OCI-LY3 (cell line): Measurements from ENCODE around the gene ZNF423.

ENCODE experiments used
- H2AFZ ChIP-seq: fragments of 200-600, 300-600 bp; shearing (Covaris generic); 2 replicates; pipeline ENCODE4 v1.6.0; 2014; ENCODE audit warnings: antibody characterized with exemption, low read depth, low read length
- H3K27ac ChIP-seq: fragments of 200-600, 300-600 bp; sonication (generic); 2 replicates; pipeline ENCODE4 v1.5.1; 2014; ENCODE audit warnings: mild to moderate bottlenecking, low read length, moderate library complexity, mixed read lengths
- H3K27me3 ChIP-seq: fragments of 200-600, 300-600 bp; sonication (generic); 2 replicates; pipeline ENCODE4 v1.6.1; 2014; ENCODE audit warnings: low read depth, low read length, mixed read lengths
- H3K36me3 ChIP-seq: fragments of 200-600, 300-600 bp; sonication (generic); replicated peaks from 2 replicates; pipeline ENCODE3; 2014; ENCODE audit warnings: low read depth, low read length, mixed read lengths
- H3K4me1 ChIP-seq: fragments of 300-600, 200-600 bp; sonication (generic); 2 replicates; pipeline ENCODE4 v1.6.1; 2014; ENCODE audit warnings: low read length, mixed read lengths
- H3K4me2 ChIP-seq: fragments of 200-600, 300-600 bp; sonication (generic); 2 replicates; pipeline ENCODE4 v1.6.1; 2014; ENCODE audit warnings: low read length, mixed read lengths
- H3K4me3 ChIP-seq: fragments of 300-600, 200-600 bp; sonication (generic); 2 replicates; pipeline ENCODE4 v1.5.1; 2014; ENCODE audit warnings: antibody characterized with exemption, mild to moderate bottlenecking, low read length, moderate library complexity
- H3K79me2 ChIP-seq: fragments of 300-600, 200-600 bp; shearing (Covaris generic); 2 replicates; pipeline ENCODE4 v1.6.1; 2014; ENCODE audit warnings: mild to moderate bottlenecking, low read length, mixed read lengths
- H3K9ac ChIP-seq: fragments of 300-600, 200-600 bp; shearing (Covaris generic); 2 replicates; pipeline ENCODE4 v1.6.0; 2014; ENCODE audit warnings: mild to moderate bottlenecking, low read length, moderate library complexity
- H3K9me3 ChIP-seq: fragments of 200-600, 300-600 bp; shearing (Covaris generic); 2 replicates; pipeline ENCODE4 v1.6.1; 2014; ENCODE audit warnings: low read length, mixed read lengths; ENCODE audit not compliant: insufficient read depth
- H4K20me1 ChIP-seq: fragments of 200-600, 300-600 bp; sonication (generic); 2 replicates; pipeline ENCODE4 v1.6.1; 2016; ENCODE audit warnings: low read length, mixed read lengths; ENCODE audit not compliant: insufficient read depth
- EZH2phosphoT487 ChIP-seq: fragments of 200-600 bp; shearing (Covaris generic); IDR thresholded peaks from 2 replicates; pipeline ENCODE4 v1.6.1; 2018; ENCODE audit warnings: antibody characterized with exemption, mixed run types, low read depth
- TF ChIP-seq, protein P1 (sequence below): fragments of 200-600, 300-600 bp; sonication (generic); IDR thresholded peaks from 2 replicates; pipeline ENCODE4 v1.5.1; 2014; ENCODE audit warnings: antibody characterized with exemption, low read length, low read depth

Gene ZNF423

DNA sequence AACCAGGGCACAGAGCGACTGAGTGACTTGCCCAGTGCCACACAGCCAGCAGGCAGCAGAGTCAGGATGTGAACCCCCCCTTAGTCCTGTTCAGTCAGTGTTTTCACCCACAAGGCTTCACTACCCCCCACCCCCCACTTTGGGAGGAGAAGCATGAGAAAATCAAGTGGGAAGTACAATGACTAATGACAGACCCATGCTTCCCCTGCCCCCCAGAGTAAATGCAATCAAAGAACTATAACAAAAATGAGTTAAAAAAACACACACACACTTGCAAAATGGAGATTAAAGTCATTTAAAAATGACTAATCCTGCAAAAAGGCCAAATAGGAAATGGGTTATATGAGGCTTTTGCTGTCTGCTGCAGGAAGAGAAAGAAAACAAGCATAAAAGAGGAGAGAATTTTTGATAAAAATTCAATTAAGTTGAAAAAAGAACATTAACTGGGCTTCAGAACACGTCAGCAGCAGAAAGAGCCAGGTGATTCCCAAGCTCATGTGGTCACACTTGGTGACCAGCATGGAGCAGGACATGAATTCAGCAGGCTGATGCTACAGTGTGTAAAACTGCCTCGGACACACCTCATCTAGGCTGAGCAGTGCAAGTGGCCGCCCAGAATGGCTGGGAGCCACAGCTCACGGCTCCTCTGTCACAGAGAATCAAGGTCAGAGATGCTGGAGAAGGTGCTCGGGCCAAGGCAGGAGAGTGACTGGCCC lies 212.3 kb downstream of the ZNF423 start:
- no peaks in the 10 kb centered on the region for H4K20me1 ChIP-seq
- TF ChIP-seq, protein P1, sequence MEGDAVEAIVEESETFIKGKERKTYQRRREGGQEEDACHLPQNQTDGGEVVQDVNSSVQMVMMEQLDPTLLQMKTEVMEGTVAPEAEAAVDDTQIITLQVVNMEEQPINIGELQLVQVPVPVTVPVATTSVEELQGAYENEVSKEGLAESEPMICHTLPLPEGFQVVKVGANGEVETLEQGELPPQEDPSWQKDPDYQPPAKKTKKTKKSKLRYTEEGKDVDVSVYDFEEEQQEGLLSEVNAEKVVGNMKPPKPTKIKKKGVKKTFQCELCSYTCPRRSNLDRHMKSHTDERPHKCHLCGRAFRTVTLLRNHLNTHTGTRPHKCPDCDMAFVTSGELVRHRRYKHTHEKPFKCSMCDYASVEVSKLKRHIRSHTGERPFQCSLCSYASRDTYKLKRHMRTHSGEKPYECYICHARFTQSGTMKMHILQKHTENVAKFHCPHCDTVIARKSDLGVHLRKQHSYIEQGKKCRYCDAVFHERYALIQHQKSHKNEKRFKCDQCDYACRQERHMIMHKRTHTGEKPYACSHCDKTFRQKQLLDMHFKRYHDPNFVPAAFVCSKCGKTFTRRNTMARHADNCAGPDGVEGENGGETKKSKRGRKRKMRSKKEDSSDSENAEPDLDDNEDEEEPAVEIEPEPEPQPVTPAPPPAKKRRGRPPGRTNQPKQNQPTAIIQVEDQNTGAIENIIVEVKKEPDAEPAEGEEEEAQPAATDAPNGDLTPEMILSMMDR, result no peak
- TF ChIP-seq EZH2phosphoT487, result no peak
- H3K27me3 ChIP-seq, result no peaks in the 10 kb centered on the region
- no peak overlapping the region for H3K9ac ChIP-seq
- peaks cover 7% of the 10 kb centered on the region for H3K9me3 ChIP-seq
- H3K4me3 ChIP-seq, result no peak overlapping the region
- H3K4me1 ChIP-seq, result no peaks in the 10 kb centered on the region
- H3K79me2 ChIP-seq, result no peaks in the 10 kb centered on the region
- no peaks in the 10 kb centered on the region for H3K36me3 ChIP-seq
- H2AFZ ChIP-seq, result no peak overlapping the region
- H3K4me2 ChIP-seq, result no peak overlapping the region
- no peak overlapping the region for H3K27ac ChIP-seq

DNA sequence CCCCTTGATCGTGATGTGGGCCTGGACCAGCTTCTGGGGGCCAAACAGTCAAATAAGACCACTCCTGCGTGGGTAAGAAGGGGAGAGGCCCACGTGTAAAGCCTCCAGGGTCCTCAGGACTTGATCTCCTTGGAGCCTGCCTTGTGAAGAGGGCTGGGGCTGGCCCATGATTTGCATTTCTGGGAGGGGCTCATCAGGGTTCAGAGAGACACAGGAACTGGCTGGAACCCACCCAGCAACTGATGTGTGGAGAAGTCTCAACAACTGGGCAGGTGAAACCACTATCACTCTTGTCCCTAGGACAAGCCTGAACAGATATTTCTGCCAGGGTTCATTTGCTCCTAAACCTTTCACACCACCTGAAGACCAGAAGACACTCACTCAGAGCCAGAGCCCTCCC lies 214.7 kb downstream of the ZNF423 start:
- H3K4me2 ChIP-seq, result no peak overlapping the region

GRCh38 chr16:49640581-49640980 lies 215.3 kb downstream of the ZNF423 start:
- H3K36me3 ChIP-seq, result no peaks in the 10 kb centered on the region
- no peak overlapping the region for H3K9ac ChIP-seq
- H3K27me3 ChIP-seq, result no peaks in the 10 kb centered on the region
- H3K4me1 ChIP-seq, result no peaks in the 10 kb centered on the region
- no peak overlapping the region for H3K4me3 ChIP-seq
- no peaks in the 10 kb centered on the region for H3K9me3 ChIP-seq
- H3K4me2 ChIP-seq, result no peak overlapping the region
- H4K20me1 ChIP-seq, result no peaks in the 10 kb centered on the region
- H3K79me2 ChIP-seq, result no peaks in the 10 kb centered on the region
- no peak for TF ChIP-seq EZH2phosphoT487
- TF ChIP-seq, protein P1, result no peak
- H2AFZ ChIP-seq, result no peak overlapping the region
- H3K27ac ChIP-seq, result no peak overlapping the region

More for the DNA sequence above, 214.7 kb downstream of the ZNF423 start:
- Histone ChIP-seq H2AFZ (no peak overlapping the region), H3K27ac (no peak overlapping the region), H3K27me3 (no peaks in the 10 kb centered on the region), H3K36me3 (no peaks in the 10 kb centered on the region), H3K4me1 (no peaks in the 10 kb centered on the region), H4K20me1 (no peaks in the 10 kb centered on the region), H3K9ac (no peak overlapping the region), H3K79me2 (no peaks in the 10 kb centered on the region), H3K4me3 (no peak overlapping the region), H3K9me3 (no peaks in the 10 kb centered on the region)
- TF ChIP-seq, protein P1, result no peak
- no peak for TF ChIP-seq EZH2phosphoT487

DNA sequence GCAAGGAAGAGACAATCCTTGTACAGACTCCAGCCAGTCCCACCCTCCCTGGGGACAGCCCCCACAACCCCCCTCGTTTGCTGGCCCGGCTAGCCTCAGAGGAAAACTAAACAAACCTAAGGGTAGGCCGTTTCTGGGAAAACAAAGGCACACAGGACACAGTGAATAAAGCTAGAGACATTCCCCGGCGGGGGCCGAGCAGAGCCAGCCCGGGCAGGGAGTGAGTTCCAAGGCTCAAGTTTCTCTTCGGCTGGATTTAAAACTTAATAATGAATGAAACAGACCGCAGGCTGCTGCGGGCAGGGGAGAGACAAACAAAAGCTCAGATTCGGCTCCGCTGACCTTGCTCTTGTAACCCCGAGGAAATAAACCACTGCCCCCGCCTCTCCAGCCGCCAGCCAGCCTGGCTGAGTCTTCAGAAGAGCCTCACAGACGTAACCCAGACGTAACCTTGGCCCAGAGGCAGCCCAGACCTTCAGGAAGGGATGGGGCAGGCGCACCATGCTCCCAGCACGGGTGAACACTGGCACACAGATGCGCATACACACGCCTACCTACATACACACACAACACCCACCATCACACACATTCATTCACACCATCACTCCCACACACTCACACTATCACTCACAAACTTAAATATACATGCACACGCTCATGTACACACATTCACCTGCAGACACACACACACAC lies 216.0 kb downstream of the ZNF423 start:
- H3K4me2 ChIP-seq, result no peak overlapping the region
- no peaks in the 10 kb centered on the region for H4K20me1 ChIP-seq
- H3K27me3 ChIP-seq, result no peaks in the 10 kb centered on the region
- no peak overlapping the region for H2AFZ ChIP-seq
- TF ChIP-seq, protein P1, result no peak
- TF ChIP-seq EZH2phosphoT487, result no peak
- H3K9me3 ChIP-seq, result no peaks in the 10 kb centered on the region
- H3K4me3 ChIP-seq, result no peak overlapping the region
- H3K36me3 ChIP-seq, result no peaks in the 10 kb centered on the region
- no peak overlapping the region for H3K9ac ChIP-seq
- H3K79me2 ChIP-seq, result no peaks in the 10 kb centered on the region
- H3K4me1 ChIP-seq, result no peaks in the 10 kb centered on the region
- no peak overlapping the region for H3K27ac ChIP-seq
